ACC112 (cell line): ENCODE results near the gene METTL25B.
A peak's percentile ranks its signal among the peaks of the same experiment; 100 is the strongest.

Experiments used
- H2AFZ ChIP-seq: fragments of 200-600 bp; sonication (generic); one replicate; pipeline ENCODE4 v1.6.0; 2017; ENCODE audit warnings: antibody characterized with exemption, low read length; ENCODE audit not compliant: unreplicated experiment
- H3K27ac ChIP-seq: fragments of 200-600 bp; sonication (generic); 2 replicates; pipeline ENCODE4 v1.5.1; 2014; ENCODE audit warnings: low read depth, mild to moderate bottlenecking, antibody characterized with exemption, low read length, moderate library complexity
- H3K27me3 ChIP-seq: fragments of 200-600 bp; sonication (generic); 2 replicates; pipeline ENCODE4 v1.6.1; 2014; ENCODE audit warnings: mild to moderate bottlenecking, antibody characterized with exemption, low read length, moderate library complexity, mixed read lengths; ENCODE audit not compliant: insufficient read depth
- H3K36me3 ChIP-seq: fragments of 200-600 bp; sonication (generic); 2 replicates; pipeline ENCODE4 v1.6.1; 2016; ENCODE audit warnings: mild to moderate bottlenecking, antibody characterized with exemption, low read length, moderate library complexity, mixed read lengths; ENCODE audit not compliant: insufficient read depth
- H3K4me1 ChIP-seq: fragments of 200-600 bp; sonication (generic); one replicate; pipeline ENCODE4 v1.6.1; 2016; ENCODE audit warnings: low read length, mixed read lengths; ENCODE audit not compliant: insufficient read depth, unreplicated experiment, control insufficient read depth
- H3K4me3 ChIP-seq: fragments of 200-600 bp; sonication (generic); 2 replicates; pipeline ENCODE4 v1.5.1; 2014; ENCODE audit warnings: mild to moderate bottlenecking, low read depth, low read length
- H3K79me2 ChIP-seq: fragments of 200-600 bp; sonication (generic); one replicate; pipeline ENCODE4 v1.6.0; 2016; ENCODE audit warnings: low read length; ENCODE audit not compliant: control insufficient read depth, unreplicated experiment, insufficient read depth

Gene METTL25B

GRCh38 chr1:156743367-156744302 is 15.4 kb downstream of the METTL25B start:
- Histone ChIP-seq H3K27ac (no peak overlapping the region), H3K79me2 (peaks cover 60% of the 10 kb centered on the region), H3K4me1 (peaks cover 44% of the 10 kb centered on the region), H3K4me3 (no peak overlapping the region), H2AFZ (no peak overlapping the region), H3K27me3 (no peaks in the 10 kb centered on the region), H3K36me3 (peaks cover 14% of the 10 kb centered on the region)

- H3K4me1 ChIP-seq, result peaks cover 50% of the 10 kb centered on the region
- H3K27ac ChIP-seq, result no peak overlapping the region
- H3K27me3 ChIP-seq, result no peaks in the 10 kb centered on the region
- H3K36me3 ChIP-seq, result peaks cover 14% of the 10 kb centered on the region
- peaks cover 61% of the 10 kb centered on the region for H3K79me2 ChIP-seq
- no peak overlapping the region for H2AFZ ChIP-seq
- H3K4me3 ChIP-seq, result no peak overlapping the region
Observed at GRCh38 chr1:156744344-156744743, 16.1 kb downstream of the METTL25B start.

- peaks cover 14% of the 10 kb centered on the region for H3K36me3 ChIP-seq
- no peaks in the 10 kb centered on the region for H3K27me3 ChIP-seq
- H2AFZ ChIP-seq, result no peak overlapping the region
- H3K4me1 ChIP-seq, result peaks cover 50% of the 10 kb centered on the region
- no peak overlapping the region for H3K4me3 ChIP-seq
- H3K79me2 ChIP-seq, result peaks cover 61% of the 10 kb centered on the region
- H3K27ac ChIP-seq, result peak overlapping the region; percentile 100
Observed at GRCh38 chr1:156744786-156745419, 16.6 kb downstream of the METTL25B start.

GRCh38 chr1:156745881-156746280 is 17.6 kb downstream of the METTL25B start:
- Histone ChIP-seq H3K27ac (peak overlapping the region; percentile 100), H3K36me3 (peaks cover 14% of the 10 kb centered on the region), H3K4me3 (peak overlapping the region; percentile 78), H3K4me1 (peaks cover 51% of the 10 kb centered on the region), H2AFZ (no peak overlapping the region), H3K27me3 (no peaks in the 10 kb centered on the region), H3K79me2 (peaks cover 62% of the 10 kb centered on the region)

- Histone ChIP-seq H3K4me3 (peak overlapping the region; percentile 78), H3K27ac (peak overlapping the region; percentile 100), H3K79me2 (peaks cover 67% of the 10 kb centered on the region), H3K27me3 (no peaks in the 10 kb centered on the region), H2AFZ (no peak overlapping the region), H3K36me3 (peaks cover 13% of the 10 kb centered on the region), H3K4me1 (peaks cover 49% of the 10 kb centered on the region)
Observed at GRCh38 chr1:156746406-156746727, 18.1 kb downstream of the METTL25B start.

GRCh38 chr1:156746728-156747631 is 18.7 kb downstream of the METTL25B start:
- Histone ChIP-seq H2AFZ (no peak overlapping the region), H3K4me3 (peak overlapping the region; percentile 99), H3K79me2 (peaks cover 70% of the 10 kb centered on the region), H3K4me1 (peaks cover 43% of the 10 kb centered on the region), H3K27ac (peak overlapping the region; percentile 100), H3K36me3 (peaks cover 7% of the 10 kb centered on the region; the same call in 1 of the 2 replicates), H3K27me3 (no peaks in the 10 kb centered on the region)

- H3K36me3 ChIP-seq, result peaks cover 3% of the 10 kb centered on the region; the same call in 1 of the 2 replicates
- H3K79me2 ChIP-seq, result peaks cover 80% of the 10 kb centered on the region
- H3K4me1 ChIP-seq, result peaks cover 45% of the 10 kb centered on the region
- H2AFZ ChIP-seq, result no peak overlapping the region
- H3K27me3 ChIP-seq, result no peaks in the 10 kb centered on the region
- H3K27ac ChIP-seq, result peak overlapping the region; percentile 100
- H3K4me3 ChIP-seq, result peak overlapping the region; percentile 99
Observed at GRCh38 chr1:156747742-156748669, 19.7 kb downstream of the METTL25B start.

- H3K4me3 ChIP-seq, result peak overlapping the region; percentile 99
- peaks cover 3% of the 10 kb centered on the region; the same call in 1 of the 2 replicates for H3K36me3 ChIP-seq
- no peak overlapping the region for H2AFZ ChIP-seq
- H3K27ac ChIP-seq, result peak overlapping the region; percentile 100
- H3K79me2 ChIP-seq, result peaks cover 82% of the 10 kb centered on the region
- peaks cover 47% of the 10 kb centered on the region for H3K4me1 ChIP-seq
- no peaks in the 10 kb centered on the region for H3K27me3 ChIP-seq
Observed at GRCh38 chr1:156748670-156749418, 20.6 kb downstream of the METTL25B start.

GRCh38 chr1:156749419-156750118 is 21.3 kb downstream of the METTL25B start:
- peaks cover 47% of the 10 kb centered on the region for H3K4me1 ChIP-seq
- H3K36me3 ChIP-seq, result peaks cover 3% of the 10 kb centered on the region; the same call in 1 of the 2 replicates
- no peaks in the 10 kb centered on the region for H3K27me3 ChIP-seq
- no peak overlapping the region for H2AFZ ChIP-seq
- peak overlapping the region; percentile 100 for H3K27ac ChIP-seq
- H3K4me3 ChIP-seq, result peak overlapping the region; percentile 99
- peaks cover 81% of the 10 kb centered on the region for H3K79me2 ChIP-seq
